ENCODE measurements around the gene CYBB.

GRCh38 chrX:37746951-37747350, 32.9 kb upstream of the CYBB start:
- TF ChIP-seq, protein P1, sequence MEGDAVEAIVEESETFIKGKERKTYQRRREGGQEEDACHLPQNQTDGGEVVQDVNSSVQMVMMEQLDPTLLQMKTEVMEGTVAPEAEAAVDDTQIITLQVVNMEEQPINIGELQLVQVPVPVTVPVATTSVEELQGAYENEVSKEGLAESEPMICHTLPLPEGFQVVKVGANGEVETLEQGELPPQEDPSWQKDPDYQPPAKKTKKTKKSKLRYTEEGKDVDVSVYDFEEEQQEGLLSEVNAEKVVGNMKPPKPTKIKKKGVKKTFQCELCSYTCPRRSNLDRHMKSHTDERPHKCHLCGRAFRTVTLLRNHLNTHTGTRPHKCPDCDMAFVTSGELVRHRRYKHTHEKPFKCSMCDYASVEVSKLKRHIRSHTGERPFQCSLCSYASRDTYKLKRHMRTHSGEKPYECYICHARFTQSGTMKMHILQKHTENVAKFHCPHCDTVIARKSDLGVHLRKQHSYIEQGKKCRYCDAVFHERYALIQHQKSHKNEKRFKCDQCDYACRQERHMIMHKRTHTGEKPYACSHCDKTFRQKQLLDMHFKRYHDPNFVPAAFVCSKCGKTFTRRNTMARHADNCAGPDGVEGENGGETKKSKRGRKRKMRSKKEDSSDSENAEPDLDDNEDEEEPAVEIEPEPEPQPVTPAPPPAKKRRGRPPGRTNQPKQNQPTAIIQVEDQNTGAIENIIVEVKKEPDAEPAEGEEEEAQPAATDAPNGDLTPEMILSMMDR (conservative IDR thresholded peaks at IDR 0.05; ENCODE audit: low read depth, low read length), result no peak
- no peak for TF ChIP-seq MAZ (IDR thresholded peaks at IDR 0.05; ENCODE audit: borderline replicate concordance, low read depth, low read length)
- TF ChIP-seq CEBPB (IDR thresholded peaks at IDR 0.05; ENCODE audit: low read depth, low read length), result no peak
- TF ChIP-seq, protein P2, sequence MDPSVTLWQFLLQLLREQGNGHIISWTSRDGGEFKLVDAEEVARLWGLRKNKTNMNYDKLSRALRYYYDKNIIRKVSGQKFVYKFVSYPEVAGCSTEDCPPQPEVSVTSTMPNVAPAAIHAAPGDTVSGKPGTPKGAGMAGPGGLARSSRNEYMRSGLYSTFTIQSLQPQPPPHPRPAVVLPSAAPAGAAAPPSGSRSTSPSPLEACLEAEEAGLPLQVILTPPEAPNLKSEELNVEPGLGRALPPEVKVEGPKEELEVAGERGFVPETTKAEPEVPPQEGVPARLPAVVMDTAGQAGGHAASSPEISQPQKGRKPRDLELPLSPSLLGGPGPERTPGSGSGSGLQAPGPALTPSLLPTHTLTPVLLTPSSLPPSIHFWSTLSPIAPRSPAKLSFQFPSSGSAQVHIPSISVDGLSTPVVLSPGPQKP (IDR thresholded peaks at IDR 0.05; ENCODE audit: borderline replicate concordance, low read depth, low read length), result no peak
- TF ChIP-seq RAD21 (IDR thresholded peaks at IDR 0.05; ENCODE audit: low read length), result no peak
- no peak for TF ChIP-seq RCOR1 (IDR thresholded peaks at IDR 0.05; ENCODE audit: insufficient replicate concordance, low read length)
- TF ChIP-seq POLR2A (IDR thresholded peaks at IDR 0.05; ENCODE audit: low read depth, low read length), result no peak
- TF ChIP-seq SMC3 (IDR thresholded peaks at IDR 0.05; ENCODE audit: low read depth, low read length), result no peak
- TF ChIP-seq USF2 (IDR thresholded peaks at IDR 0.05; ENCODE audit: low read depth, low read length), result no peak

All from IMR-90 (cell line).